PC-9 (cell line): ENCODE data around the gene NUP107.

ENCODE experiments used
- EZH2 ChIP-seq: fragments of 200-600 bp; sonication (generic); IDR thresholded peaks from 2 replicates; pipeline ENCODE4 v1.8.0; 2017; ENCODE audit warnings: antibody characterized with exemption, low read depth
- TF ChIP-seq, protein P1 (sequence below): fragments of 200-600 bp; sonication (generic); conservative IDR thresholded peaks from 2 replicates; pipeline ENCODE4 v1.6.1; 2017; ENCODE audit warnings: mixed run types, antibody characterized with exemption, mild to moderate bottlenecking, moderate library complexity

DNA sequence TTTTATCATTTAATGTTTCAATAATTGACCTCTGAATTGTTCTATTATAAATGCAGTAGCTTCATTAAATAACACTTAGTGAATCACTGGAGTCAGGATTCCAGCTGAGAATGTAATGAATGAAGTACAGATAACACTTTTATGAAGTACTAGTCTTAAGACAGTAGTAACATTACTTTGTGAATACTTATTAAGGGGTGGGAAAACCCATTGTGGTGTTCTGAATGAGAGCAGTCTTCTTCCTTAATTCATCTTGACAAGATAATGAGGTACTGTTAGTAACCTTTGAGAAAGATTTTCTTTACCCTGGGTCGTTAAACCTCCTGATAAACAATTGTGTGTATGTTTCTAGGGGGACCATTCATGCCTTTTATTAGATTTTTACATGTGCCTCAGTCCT is 12.7 kb downstream of the NUP107 start:
- TF ChIP-seq, protein P1, sequence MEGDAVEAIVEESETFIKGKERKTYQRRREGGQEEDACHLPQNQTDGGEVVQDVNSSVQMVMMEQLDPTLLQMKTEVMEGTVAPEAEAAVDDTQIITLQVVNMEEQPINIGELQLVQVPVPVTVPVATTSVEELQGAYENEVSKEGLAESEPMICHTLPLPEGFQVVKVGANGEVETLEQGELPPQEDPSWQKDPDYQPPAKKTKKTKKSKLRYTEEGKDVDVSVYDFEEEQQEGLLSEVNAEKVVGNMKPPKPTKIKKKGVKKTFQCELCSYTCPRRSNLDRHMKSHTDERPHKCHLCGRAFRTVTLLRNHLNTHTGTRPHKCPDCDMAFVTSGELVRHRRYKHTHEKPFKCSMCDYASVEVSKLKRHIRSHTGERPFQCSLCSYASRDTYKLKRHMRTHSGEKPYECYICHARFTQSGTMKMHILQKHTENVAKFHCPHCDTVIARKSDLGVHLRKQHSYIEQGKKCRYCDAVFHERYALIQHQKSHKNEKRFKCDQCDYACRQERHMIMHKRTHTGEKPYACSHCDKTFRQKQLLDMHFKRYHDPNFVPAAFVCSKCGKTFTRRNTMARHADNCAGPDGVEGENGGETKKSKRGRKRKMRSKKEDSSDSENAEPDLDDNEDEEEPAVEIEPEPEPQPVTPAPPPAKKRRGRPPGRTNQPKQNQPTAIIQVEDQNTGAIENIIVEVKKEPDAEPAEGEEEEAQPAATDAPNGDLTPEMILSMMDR, result no peak
- no peak for TF ChIP-seq EZH2
